K562 (cell line): ENCODE measurements around the gene PACS2.

Source experiments
- HES1 ChIP-seq: fragments of 450-650 bp; IDR thresholded peaks from 2 replicates; pipeline ENCODE4 v1.6.1; 2016; ENCODE audit warnings: low read depth, mild to moderate bottlenecking, moderate library complexity
- MLLT1 ChIP-seq, 2 experiments: fragments of 450-650 bp; IDR thresholded peaks; 2 replicates each; pipeline ENCODE4 v1.6.1; 2016
- ZBTB40 ChIP-seq, 2 experiments: fragments of 450-650 bp in 1 of 2; sonication (generic) in 1 of 2; formaldehyde crosslinking in 1 of 2; IDR thresholded peaks; 2 replicates each; pipeline versions ENCODE4 v1.7.1 to v1.9.0; 2016 to 2022; ENCODE audit warnings: inconsistent platforms in 1 of 2, mild to moderate bottlenecking in 1 of 2, missing genetic modification reagents in 1 of 2

GRCh38 chr14:105390849-105391500 lies 76.4 kb downstream of the PACS2 start:
- no peak for TF ChIP-seq MLLT1 (IDR thresholded peaks at IDR 0.05)
- TF ChIP-seq ZBTB40 (IDR thresholded peaks at IDR 0.05) = no peak
- TF ChIP-seq ZBTB40 (CRISPR knock-in tag; IDR thresholded peaks at IDR 0.05) = no peak
- TF ChIP-seq HES1 = no peak
